GM21717 (cell line): ENCODE results near the gene RIT1.

Source experiments
- ATAC-seq: cut with Tn5 transposase; IDR thresholded peaks from one replicate; pipeline ENCODE4 v1.9.1; 2021; ENCODE audit warnings: mild to moderate bottlenecking, moderate library complexity; ENCODE audit not compliant: unreplicated experiment

Gene RIT1

GRCh38 chr1:155859234-155859829, 51.8 kb downstream of the RIT1 start, which contains the start of gene SYT11:
TSS of gene SYT11 (plus strand) at chr1:155859567. CDS start at chr1:155859762, 195 bp downstream.
- peak; percentile 54 for ATAC-seq

GRCh38 chr1:155858800-155859233, 52.3 kb downstream of the RIT1 start:
- ATAC-seq = no peak

- ATAC-seq = peak; percentile 58
Measured at GRCh38 chr1:155856975-155857930, 53.9 kb downstream of the RIT1 start, which contains the start of gene GON4L. TSS of gene GON4L (minus strand) at chr1:155857214. CDS start at chr1:155853780, 3,434 bp downstream.

- no peak for ATAC-seq
Measured at GRCh38 chr1:155856257-155856974, 54.7 kb downstream of the RIT1 start.

GRCh38 chr1:155850345-155850744, 60.8 kb downstream of the RIT1 start:
- ATAC-seq = no peak

GRCh38 chr1:155847823-155848529, 63.2 kb downstream of the RIT1 start:
- ATAC-seq = no peak
